C1 segment of cervical spinal cord (tissue), 14 donors: ENCODE measurements around the gene SLC47A2.
"Not testable (repeated sequence)": the region's sequence is repeated elsewhere in the genome, so short reads cannot be mapped to it uniquely, and the experiment has no call there.

ENCODE experiments used
- DNase-seq, 14 donors: peaks; one replicate each; lab custom pipeline; 2025; lab: John Stamatoyannopoulos, UW

Gene SLC47A2

DNA sequence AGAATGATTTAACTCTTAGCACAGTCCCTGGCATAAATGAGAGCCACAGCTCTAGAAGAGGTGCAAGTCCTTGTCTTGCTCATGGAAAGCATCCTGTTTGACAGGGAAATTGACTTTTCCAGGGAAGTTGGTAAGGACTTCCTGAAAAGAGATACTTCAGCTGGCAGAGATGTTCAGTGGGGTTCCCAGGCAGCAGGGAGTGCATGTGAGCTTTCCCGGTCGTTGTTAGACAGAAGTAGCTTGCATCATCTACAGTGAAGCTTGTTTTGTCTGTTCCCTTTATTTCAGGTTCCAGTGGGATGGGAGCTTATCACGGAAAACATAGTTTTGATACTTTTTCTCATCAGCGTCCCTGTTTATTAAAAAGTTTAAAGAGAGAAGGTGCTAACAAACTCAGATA, 45.0 kb downstream of the SLC47A2 start:
- no peak for DNase-seq

DNA sequence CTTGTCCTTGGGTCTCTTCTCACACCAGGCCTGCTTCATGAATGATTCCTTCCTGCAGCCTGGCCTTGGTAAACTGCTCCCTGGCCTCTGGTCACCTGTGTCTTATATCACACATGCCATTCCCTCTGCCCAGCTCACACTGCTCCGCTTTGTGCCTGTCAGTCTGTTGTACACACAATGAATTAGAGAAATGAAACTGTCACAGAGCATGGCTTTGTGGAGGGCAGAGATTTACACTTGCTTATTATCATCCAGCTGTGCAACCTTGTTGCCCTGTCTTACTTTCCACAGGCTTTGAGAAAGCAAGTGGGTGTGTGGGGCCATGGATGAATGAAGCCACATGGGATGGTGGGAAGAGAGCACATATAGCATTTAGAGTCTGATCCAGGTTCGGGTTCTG, 45.5 kb downstream of the SLC47A2 start:
- no peak for DNase-seq

DNA sequence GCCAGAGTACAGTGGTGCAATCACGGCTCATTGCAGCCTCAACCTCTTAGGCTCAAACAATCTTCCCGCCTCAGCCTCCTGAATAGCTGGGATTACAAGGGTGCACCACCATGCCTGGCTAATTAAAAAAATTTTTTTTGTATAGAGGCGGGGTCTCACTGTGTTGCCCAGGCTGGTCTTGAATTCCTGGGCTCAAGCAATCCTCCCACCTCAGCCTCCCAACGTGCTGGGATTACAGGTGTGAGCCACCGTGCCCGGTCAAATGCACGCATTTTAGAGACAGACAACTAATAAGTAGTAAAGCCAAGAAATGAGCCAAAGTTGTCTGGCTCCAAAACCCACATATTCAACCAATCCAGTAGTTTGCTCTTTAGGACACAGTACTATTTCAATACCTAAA, 46.7 kb downstream of the SLC47A2 start:
- not testable (repeated sequence) for DNase-seq

DNA sequence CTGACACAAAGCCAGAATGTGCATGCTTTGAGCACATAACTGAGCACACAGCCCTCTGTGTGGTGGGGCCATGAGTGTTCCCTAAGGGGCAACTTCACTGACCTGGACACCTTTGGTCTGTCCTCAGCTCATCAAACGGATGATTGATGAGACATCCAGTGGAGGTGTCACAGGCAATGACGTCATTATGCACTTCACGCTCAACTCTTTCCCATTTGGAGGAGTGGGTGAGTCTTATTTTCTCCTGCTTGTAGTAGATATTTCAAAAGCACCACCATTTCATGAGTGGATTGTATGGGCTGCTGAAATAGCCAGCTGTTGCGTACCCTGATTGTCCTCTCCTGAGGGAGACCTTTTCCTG, 51.6 kb downstream of the SLC47A2 start:
- DNase-seq: no peak

DNA sequence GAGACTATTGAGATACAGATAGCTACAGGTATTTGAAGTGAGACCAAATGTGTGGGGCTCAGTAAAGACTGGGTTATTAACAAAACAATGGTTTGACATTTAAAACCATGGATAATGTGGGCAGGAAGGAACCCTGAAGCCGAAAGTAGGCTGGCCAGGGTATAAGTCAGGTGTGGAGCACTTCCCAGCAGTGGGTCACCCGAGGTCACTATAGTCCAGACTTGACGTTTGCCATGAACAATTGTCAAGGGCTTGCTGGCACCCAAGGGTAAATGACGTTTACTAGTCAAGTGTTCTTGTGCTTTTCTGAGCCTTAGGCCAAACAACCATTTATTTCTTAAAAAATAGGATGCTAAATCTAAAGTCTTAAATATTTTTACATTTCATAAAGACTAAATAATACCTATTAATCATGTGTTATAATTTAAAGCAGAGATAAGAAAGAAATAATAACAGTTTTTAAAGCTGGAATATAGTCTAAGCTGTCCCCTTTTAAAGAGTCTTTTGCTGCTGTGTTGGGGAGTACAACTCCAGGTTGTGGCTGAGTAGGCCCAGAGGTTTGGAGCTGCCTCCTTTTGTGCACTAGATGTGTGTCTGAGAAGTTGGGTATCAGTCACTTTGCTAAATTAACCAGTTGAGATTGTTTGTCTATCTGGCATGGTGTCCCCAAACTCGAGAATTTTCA, 52.1 kb downstream of the SLC47A2 start:
- no peak for DNase-seq

DNA sequence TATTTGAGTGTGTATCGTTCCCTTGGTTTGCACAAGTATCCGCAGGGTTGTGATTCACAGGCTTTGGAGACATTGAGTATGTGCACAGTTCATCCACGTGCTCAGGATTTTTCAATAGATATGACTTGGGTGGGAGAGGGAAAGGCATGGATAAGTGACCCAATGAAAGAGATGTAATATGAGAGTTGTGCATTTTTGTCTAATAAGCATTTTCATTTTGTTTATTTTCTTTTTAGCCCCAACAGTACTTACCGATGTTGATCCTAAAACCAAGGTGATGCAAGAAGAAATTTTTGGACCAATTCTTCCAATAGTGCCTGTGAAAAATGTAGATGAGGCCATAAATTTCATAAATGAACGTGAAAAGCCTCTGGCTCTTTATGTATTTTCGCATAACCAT, 53.3 kb downstream of the SLC47A2 start:
- no peak for DNase-seq

DNA sequence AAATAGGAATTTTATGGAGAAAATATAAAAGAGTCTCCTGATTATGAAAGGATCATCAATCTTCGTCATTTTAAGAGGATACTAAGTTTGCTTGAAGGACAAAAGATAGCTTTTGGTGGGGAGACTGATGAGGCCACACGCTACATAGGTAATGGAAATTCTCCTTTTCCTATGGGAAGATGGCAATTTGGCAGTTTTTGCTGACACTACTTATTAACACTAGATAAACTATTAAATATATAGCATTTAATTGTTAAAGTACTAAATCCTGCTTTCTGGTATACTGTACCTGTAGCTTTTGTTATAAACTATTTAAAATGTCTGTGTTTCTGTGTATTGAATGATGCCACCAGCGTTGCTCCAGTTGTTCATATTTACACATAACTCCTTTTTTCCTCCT, 55.3 kb downstream of the SLC47A2 start:
- DNase-seq: no peak

DNA sequence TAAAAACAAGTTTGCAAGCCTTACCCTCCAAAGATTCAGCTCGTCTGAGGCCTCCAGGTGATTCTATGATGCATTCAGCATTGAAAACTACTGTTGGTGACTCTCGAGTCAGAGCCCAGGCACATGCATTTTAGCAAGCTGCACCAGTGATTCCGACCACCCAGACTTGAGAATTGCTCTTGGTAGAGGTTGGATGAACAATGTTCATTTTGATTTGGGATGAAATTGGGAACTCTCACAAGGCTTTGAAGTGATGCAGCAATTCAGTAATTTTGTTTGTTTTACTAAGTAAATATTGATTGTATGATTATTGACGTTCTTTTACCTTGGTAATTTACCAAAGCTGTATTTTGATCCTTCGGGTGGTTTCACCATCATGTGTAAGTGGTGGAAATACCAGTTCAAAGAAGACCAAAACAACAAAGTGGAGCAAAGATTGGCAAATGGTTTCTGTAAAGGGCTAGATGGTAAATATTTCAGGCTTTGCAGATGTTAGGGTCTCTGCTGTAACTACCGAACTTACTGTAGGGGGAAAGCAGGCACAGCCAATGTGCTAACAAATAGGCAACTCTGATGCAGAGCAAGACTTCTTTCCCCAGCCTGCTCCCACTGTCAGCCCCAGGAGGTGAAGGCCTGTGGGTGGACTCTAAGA, 56.0 kb downstream of the SLC47A2 start:
- no peak for DNase-seq

DNA sequence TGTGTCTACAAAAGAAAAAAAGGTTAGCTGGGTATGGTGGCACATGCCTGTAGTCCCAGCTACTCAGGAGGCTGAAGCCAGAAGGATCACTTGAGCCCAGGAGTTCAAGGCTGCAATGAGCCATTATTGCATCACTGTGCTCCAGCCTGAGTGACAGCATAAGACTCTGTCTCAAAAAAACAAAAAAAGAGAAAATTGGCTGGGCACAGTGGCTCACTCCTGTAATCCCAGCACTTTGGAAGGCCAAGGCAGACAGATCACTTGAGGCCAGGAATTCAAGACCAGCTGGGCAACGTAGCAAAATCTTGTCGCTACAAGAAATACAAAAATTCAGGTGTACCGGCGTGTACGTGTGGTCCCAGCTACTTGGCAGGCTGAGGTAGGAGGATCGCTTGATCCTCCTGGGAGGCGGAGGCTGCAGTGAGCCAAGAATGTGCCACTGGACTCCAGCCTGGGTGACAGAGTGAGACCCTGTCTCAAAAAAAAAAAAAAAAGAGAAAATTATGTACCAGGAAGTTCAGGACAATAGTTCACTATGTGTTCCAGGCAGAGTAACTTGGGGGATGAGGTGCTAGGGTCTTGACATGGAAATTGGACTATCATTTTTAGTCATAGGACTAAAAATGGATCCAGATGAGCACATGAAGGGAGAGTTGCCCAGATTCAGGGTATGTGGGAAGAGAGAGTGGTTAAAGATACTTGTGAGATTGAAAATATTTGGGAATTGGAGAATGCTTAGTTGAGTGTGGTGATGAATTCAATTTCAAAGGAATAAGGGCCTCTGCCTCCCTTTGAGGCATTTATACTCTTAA, 56.8 kb downstream of the SLC47A2 start:
- DNase-seq: no peak

DNA sequence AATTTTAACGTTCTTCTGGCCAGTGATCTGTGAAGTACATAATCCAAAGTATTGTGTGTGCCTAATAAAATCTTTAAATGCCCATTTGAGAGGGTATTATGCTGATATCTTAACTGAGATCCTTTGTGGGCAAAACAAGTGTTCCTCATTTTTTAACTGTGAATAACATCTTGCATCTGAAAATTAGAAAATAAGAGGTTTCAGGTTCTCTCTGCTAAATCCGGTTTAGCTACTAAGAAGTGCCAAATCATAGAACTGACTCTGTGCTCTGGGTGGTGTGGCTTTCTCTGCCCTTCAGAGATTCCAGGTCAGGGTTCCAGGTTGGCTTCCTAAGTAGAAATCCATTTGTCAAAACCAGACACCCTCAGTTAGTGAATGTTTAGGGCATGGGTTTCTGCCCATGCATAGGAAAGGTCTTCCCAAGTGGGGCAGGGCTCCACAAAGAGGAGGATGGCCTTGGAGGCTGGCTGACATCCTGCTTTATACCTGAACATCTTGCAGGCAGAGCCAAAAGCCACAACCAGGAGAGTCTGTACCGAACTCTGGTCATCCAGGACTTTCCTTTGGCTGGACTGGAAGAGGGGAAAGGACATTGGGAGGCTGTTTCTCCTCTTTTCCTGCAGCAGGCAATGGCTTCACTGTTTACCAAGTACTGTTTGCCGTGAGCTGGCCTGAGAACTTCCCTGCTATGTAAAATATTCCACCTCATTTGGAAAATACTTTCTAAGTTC, 59.4 kb downstream of the SLC47A2 start:
- no peak for DNase-seq

DNA sequence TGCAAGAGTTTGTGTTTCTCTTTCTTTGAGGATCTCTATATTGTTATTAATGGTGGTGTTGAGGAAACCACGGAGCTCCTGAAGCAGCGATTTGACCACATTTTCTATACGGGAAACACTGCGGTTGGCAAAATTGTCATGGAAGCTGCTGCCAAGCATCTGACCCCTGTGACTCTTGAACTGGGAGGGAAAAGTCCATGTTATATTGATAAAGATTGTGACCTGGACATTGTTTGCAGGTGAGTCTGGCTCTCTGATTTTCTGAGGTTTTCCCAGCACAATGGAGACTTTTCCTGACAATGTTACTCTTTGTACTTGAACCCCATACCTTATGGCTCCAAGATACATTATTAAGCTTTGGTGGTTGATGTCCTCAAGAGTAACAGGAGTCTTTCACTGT, 60.0 kb downstream of the SLC47A2 start:
- DNase-seq: no peak

DNA sequence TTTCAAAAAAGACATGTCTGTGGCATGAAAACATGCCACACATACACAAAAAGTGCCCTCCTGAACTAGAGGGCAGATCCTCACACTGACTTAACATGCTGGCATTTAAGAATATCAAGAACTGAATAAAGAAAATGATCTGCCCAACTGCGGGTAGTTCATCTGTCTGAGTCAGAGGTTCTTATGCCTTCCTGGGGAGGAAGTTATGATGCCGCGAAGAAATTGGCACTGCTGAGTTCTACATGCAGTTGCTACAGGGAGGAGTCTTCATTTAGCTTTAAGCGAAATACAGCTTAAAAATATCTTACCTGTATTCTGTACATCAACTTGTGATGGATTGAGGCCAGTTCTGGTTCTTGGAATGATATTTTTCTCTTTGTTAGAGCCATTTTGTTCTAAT, 61.5 kb downstream of the SLC47A2 start:
- no peak for DNase-seq

DNA sequence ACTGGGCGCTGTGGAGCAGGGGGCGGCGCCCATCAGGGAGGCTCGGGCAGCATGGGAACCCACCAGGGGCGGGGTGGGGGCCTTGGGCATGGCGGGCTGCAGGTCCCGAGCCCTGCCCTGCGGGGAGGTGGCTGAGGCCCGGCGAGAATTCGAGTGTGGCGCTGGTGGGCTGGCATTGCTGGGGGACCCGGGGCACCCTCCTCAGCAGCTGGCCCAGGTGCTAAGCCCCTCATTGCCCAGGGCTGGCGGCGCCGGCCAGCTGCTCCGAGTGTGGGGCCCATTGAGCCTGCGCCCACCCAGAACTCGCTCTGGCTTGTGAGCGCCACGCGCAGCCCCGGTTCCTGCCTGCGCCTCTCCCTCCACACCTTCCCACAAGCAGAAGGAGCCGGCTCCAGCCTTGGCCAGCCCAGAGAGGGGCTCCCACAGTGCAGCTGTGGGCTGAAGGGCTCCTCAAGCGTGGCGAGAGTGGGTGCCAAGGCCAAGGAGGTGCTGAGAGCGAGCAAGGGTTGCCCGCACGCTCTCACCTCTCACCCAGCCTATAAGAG, 62.0 kb downstream of the SLC47A2 start:
- no peak for DNase-seq

DNA sequence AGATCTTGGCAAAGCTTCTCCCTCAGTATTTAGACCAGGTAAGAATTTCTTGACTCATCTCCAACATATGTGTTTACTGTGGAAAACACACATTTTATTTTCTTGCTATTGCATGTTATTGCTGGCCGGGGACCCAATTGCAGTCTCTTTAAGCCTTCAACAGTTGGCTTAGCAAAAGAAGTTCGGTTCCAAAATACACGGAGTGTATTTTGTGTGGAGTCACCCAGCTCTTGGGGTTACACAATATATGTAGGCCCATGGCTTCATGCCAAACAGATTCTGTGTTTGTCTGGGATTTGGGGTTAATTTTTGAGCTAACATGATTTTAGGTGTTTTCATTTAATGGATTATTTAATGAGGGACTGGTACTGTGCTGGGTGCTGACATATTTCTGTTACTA, 63.8 kb downstream of the SLC47A2 start:
- DNase-seq: no peak

DNA sequence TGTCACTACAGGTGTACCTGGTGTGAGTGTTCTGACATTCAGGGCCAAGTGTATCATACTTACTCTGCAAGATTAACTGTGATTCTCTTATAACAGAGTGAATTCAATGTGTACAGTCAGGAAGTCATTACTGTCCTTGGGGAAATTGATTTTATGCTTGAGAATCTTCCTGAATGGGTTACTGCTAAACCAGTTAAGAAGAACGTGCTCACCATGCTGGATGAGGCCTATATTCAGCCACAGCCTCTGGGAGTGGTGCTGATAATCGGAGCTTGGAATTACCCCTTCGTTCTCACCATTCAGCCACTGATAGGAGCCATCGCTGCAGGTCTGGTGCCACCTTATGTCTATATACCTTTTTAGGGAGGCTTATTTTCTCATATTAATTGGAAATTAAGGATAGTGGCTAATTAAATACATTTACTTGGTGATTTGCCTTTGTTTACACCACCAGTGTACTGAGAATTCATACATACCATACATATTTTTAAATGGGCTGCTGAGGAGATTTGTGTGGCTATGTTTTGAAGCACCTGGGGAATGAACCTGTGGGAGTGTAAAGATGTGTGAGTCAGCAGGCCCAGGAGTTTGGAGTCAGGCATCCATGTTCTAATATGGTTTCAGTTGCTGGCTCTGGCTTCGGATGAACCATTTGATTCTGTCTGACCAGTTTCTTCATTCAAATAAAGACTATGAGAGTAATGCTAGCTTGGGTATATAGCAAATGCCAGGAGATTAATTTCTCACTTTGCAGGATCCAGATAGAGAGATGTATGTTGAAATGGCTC, 64.7 kb downstream of the SLC47A2 start:
- DNase-seq: no peak

DNA sequence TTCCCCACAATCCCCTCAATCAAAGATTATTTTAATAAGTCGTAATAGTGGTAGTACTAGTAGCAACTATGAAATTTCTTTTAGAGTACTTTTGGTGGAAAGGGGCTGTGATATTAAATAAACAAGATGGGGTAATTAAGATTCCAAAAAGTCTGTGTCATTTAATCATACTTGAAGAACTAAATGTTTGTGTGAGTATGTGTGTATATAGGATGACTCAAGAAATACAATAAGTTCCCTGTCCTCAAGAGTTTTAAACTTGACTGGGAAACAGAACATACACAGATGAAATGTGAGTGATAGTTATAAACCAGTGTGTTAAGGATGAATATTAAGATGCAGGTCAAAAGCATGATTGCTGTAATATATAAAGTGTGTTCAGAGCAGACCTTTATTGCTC, 65.6 kb downstream of the SLC47A2 start:
- no peak for DNase-seq

DNA sequence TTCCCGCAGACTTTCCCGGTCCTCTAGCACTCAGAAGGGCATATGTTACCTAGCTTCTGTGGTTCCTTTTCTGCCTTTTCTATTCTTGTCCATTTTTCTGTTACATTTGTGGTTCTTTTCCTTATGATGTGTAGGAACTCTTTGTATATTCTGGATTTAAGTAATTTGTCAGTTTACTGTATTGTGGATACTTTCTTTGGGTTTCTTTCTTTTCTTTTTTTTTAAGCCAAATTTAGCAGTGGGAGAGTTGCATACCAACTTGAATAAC, 67.2 kb downstream of the SLC47A2 start:
- DNase-seq: no peak

DNA sequence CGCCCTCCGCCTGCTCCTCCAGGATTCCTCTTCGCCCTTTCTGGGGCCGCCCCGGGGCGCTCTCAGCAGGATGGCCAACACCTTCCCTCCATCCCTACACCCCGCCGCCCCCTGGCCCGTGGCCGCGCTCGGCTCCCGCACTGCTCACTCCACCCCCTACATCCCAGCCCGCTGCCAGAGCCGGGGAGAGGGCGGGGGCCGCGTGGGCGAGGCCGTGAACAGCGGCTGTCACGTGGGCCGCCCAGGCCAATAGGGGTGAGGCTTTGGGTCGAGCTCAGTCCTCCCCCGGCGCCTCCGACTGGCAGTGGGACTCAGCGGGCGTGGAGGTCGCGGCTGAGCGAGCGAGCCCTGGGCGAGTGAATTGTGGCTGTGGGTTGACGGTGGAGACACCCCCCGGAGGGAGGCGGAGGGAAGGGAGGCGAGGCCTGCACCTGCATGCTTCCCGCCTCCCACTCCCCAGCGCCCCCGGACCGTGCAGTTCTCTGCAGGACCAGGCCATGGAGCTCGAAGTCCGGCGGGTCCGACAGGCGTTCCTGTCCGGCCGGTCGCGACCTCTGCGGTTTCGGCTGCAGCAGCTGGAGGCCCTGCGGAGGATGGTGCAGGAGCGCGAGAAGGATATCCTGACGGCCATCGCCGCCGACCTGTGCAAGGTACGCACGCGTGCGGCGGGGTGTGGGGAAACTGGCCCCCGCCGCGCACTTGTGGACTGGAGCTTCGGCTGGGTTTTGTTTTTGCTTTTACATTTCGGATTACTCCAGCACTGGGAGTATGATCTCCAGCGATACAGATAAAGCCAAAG, 67.7 kb downstream of the SLC47A2 start, which contains the start of gene ALDH3A2:
Gene ALDH3A2, plus strand, starts transcription at position 277 of the 799 bp plus-strand sequence. Its CDS starts 221 bp downstream, at position 498.
- DNase-seq: peak; percentile 80 to 99 (median 95)

DNA sequence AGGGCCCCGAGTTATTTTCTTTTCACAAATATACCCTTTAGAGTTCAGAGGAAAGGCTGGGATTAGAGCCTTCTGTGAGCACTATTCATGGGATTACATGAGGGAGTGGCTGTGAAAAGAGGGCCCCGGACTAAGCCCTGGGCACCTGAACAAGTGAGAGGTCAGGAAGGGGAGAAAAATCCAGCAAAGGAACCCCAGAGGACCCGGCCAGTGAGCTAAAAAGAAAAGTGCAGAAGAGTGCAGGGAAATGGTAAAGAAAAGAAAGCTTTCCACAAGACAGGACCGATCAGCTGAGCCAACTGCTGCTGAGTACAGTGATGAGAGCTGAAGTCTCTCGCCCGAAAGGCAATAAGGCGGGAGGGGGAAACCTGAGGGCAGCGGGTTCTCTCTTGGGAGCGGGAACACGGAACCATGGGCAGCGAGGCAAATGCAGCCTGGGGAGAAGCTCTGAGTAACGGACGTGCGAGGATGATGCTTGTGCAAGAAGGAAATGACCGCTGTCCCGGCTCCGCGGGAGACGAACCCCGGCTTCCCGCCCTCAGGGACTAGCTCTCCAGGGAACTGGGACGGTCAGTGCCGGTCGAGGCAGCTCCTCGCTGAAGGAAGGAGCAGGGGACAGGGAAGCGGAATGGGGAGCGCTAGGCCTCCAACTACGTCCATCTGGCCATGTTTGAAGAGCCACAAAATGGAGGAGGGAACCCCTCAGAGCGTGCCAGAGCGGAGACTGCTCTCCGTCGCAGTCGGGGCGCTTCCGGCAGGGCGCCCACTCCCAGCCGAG, 68.5 kb downstream of the SLC47A2 start:
- peak; percentile 6 to 91 (median 78) for DNase-seq
